Pancreas (tissue), 10 donors: ENCODE measurements around the gene POLRMT. TPM values are rescaled to one million over a fixed set of nuclear protein-coding genes. Genes with fewer than 3 reads are reported as not detected.
A peak's percentile ranks its signal among the peaks of the same experiment; 100 is the strongest.

Source experiments
- ATAC-seq, 4 donors: fragments of 200-7000 bp; cut with Tn5 transposase; one replicate each; pipeline versions ENCODE4 v1.8.0 to v1.9.1; 2020; ENCODE audit warnings: mild to moderate bottlenecking in 4 of 4, moderate library complexity in 4 of 4
- DNase-seq, 6 donors: peaks; one replicate each; pipeline ENCODE4 v3.0.0-alpha.2; 2020
- FAIRE-seq: peaks from 2 replicates; lab custom pipeline; 2012; peaks lifted over from hg19 to GRCh38; lab: Jason Lieb, UNC
- H3K27ac ChIP-seq, 4 donors: fragments of 200-600 bp; sonication (generic); 1 replicate in 3 of 4; 2 replicates in 1 of 4; pipeline versions ENCODE4 v1.5.0 to v1.8.0; 2020
- H3K27me3 ChIP-seq, 4 donors: fragments of 200-600 bp; one replicate each; pipeline ENCODE4 v1.8.0; 2021
- H3K36me3 ChIP-seq, 3 donors: fragments of 200-600 bp; sonication (generic) in 1 of 3; one replicate each; pipeline versions ENCODE4 v1.5.0 to v1.8.0; 2020 to 2021
- H3K4me1 ChIP-seq, 3 donors: fragments of 200-600 bp; one replicate each; pipeline ENCODE4 v1.8.0; 2021
- H3K4me3 ChIP-seq, 4 donors: fragments of 200-600 bp; sonication (generic) in 2 of 4; one replicate each; pipeline versions ENCODE4 v1.5.0 to v1.8.0; 2020 to 2021
- H3K9me3 ChIP-seq, 4 donors: fragments of 200-600 bp; one replicate each; pipeline ENCODE4 v1.8.0; 2021
- WGBS, 2 donors: extraction: QIAGEN DNeasy Blood & Tissue Kit; methylation state at CpG; one replicate each; pipeline ENCODE4 v1.1.7; 2013; 5-methylcytosine and 5-hydroxymethylcytosine counted together
- intact Hi-C, 3 donors: fragments of 100-400 bp; cut with DNase I; formaldehyde crosslinking; loops; one replicate each; pipeline versions ENCODE4 v1.11.1 to v1.14.2; 2022
- polyA plus RNA-seq, 2 donors: library from polyadenylated mRNA; stranded (reverse); fragments of 200-250 nt; gene quantifications; one replicate each; pipeline ENCODE4 v1.2.3, GENCODE V29; 2013
- total RNA-seq, 6 donors: library from RNA; stranded (reverse); fragmentation: NEBNext Ultra II Directional in 4 of 6; extraction: Animal tissue kit (Norgen Biotek cat#: 25700) in 4 of 6; gene quantifications; one replicate each; pipeline versions ENCODE4 v1.2.1 to v1.2.4, GENCODE V29; 2021 to 2023
- TF ChIP-seq, protein P1 (sequence below), 4 donors: fragments of 200-600 bp; sonication (generic) in 3 of 4; IDR thresholded peaks; one replicate each; pipeline versions ENCODE4 v1.5.0 to v1.8.0; 2021; ENCODE audit warnings: antibody characterized with exemption in 4 of 4
- donor health status: healthy with polysubstance abuse.
- donor health status: DM: no; HTN: no; CAD: no; lungs with moderate emphysema.
- donor health status: DM: no; HTN: no; CAD: no.
- donor health status: control.
- donor health status: control.
- donor health status: Bipolar disorder and iron deficiency.
- donor health status: DM: yes; HTN: yes; CAD: no.
- donor health status: DM: no; HTN: no; CAD: no.
- donor health status: DM: no; HTN: no; CAD: no.
- donor health status: DM: yes; HTN: yes; CAD: no.

POLRMT gene
- total and polyA plus RNA-seq, 8 donors, result 19.3 to 101 (median 28.1) TPM

GRCh38 chr19:648904-649801, 15.8 kb upstream of the POLRMT start:
- no peak overlapping the region for H3K4me3 ChIP-seq
- ATAC-seq (no peak), FAIRE-seq (no peak), DNase-seq (peak in 2 of 6 donors; percentile 58 to 75)
- intact Hi-C loops, result no loop called here
- no peaks in the 10 kb centered on the region for H3K9me3 ChIP-seq
- TF ChIP-seq, protein P1, sequence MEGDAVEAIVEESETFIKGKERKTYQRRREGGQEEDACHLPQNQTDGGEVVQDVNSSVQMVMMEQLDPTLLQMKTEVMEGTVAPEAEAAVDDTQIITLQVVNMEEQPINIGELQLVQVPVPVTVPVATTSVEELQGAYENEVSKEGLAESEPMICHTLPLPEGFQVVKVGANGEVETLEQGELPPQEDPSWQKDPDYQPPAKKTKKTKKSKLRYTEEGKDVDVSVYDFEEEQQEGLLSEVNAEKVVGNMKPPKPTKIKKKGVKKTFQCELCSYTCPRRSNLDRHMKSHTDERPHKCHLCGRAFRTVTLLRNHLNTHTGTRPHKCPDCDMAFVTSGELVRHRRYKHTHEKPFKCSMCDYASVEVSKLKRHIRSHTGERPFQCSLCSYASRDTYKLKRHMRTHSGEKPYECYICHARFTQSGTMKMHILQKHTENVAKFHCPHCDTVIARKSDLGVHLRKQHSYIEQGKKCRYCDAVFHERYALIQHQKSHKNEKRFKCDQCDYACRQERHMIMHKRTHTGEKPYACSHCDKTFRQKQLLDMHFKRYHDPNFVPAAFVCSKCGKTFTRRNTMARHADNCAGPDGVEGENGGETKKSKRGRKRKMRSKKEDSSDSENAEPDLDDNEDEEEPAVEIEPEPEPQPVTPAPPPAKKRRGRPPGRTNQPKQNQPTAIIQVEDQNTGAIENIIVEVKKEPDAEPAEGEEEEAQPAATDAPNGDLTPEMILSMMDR (IDR thresholded peaks at IDR 0.05), result no peak
- H3K4me1 ChIP-seq, result no peaks in the 10 kb centered on the region
- no peak overlapping the region for H3K27ac ChIP-seq
- H3K27me3 ChIP-seq, result no peaks in the 10 kb centered on the region
- WGBS, 2 donors, result 91 to 93% methylated on average over 42 to 53 of the region's 53 CpGs
- peaks cover 0 to 56% (median 32%) of the 10 kb centered on the region in 3 donors for H3K36me3 ChIP-seq

- peak in 1 of 6 donors; percentile 71 for DNase-seq
- no peak for ATAC-seq
- no peak overlapping the region for H3K27ac ChIP-seq
- H3K36me3 ChIP-seq, result peaks cover 0 to 52% (median 32%) of the 10 kb centered on the region in 3 donors
- H3K27me3 ChIP-seq, result no peaks in the 10 kb centered on the region
- no peak overlapping the region for H3K4me3 ChIP-seq
- TF ChIP-seq, protein P1 (IDR thresholded peaks at IDR 0.05), result no peak
- H3K4me1 ChIP-seq, result no peaks in the 10 kb centered on the region
- 92% methylated on average over 25 to 29 of the region's 29 CpGs for WGBS, 2 donors
- H3K9me3 ChIP-seq, result no peaks in the 10 kb centered on the region
- FAIRE-seq, result no peak
- intact Hi-C loops, result no loop called here
Measured at GRCh38 chr19:648305-648704, 15.0 kb upstream of the POLRMT start.

GRCh38 chr19:647566-648284, 14.4 kb upstream of the POLRMT start:
- Histone ChIP-seq H3K27me3 (no peaks in the 10 kb centered on the region), H3K36me3 (peaks cover 0 to 51% (median 32%) of the 10 kb centered on the region in 3 donors), H3K9me3 (no peaks in the 10 kb centered on the region), H3K4me3 (no peak overlapping the region), H3K4me1 (no peaks in the 10 kb centered on the region), H3K27ac (no peak overlapping the region)
- TF ChIP-seq, protein P1 (IDR thresholded peaks at IDR 0.05), result no peak
- FAIRE-seq (no peak), ATAC-seq (no peak), DNase-seq (peak in 1 of 6 donors; percentile 23)
- WGBS, 2 donors, result 92 to 94% methylated on average over 52 of the region's 52 CpGs
- intact Hi-C loops, result no loop called here

DNA sequence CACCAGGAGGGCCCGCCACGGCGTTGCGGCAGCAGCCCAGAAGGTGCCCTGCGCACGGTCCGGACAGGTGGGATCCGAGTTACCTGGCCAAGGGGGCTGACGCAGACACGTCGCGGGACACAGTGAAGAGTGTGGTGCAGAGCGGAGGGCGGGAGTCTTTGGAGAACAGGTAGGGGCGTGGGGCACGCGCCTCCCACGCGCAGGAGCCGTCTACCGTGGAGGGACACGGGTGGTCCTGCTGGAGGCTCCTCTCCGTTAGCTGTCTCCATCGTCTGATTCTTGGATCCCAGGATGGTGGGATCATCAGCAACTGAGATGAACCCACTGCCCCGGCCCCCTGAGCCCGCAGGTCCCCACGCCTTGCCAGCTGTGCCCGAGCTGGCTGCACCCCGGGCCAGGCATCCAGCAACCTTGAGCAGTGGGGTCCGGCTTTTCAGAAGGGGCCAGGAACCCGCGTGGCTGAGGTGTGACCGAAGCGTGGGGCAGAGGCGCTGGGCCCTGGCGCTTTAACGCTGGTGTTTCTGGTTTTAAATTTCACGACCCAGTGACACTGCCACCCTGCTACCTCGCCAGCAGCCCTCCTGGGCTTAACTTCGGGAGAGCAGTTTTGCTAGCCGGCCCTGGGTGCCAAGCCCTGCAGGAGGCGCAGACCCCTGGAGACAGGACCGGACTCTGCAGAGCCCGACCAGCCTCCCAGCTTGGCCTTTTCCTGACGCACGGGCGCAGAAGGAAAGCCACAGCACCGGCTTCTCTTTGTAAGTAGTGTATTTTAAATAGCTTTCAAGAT, 13.6 kb upstream of the POLRMT start:
- peak in 1 of 6 donors; percentile 76 for DNase-seq
- Histone ChIP-seq H3K4me3 (no peak overlapping the region), H3K27ac (no peak overlapping the region), H3K4me1 (no peaks in the 10 kb centered on the region), H3K36me3 (peaks cover 0 to 44% (median 32%) of the 10 kb centered on the region in 3 donors), H3K27me3 (no peaks in the 10 kb centered on the region), H3K9me3 (no peaks in the 10 kb centered on the region)
- WGBS, 2 donors, result 94 to 95% methylated on average over 48 of the region's 48 CpGs
- no peak for FAIRE-seq
- TF ChIP-seq, protein P1 (IDR thresholded peaks at IDR 0.05), result no peak
- no peak for ATAC-seq
- intact Hi-C loops, result no loop called here
